SKM-1 (cell line): ENCODE results near the gene DCTN3.
"Not testable (repeated sequence)": the region's sequence is repeated elsewhere in the genome, so short reads cannot be mapped to it uniquely, and the experiment has no call there.

Experiments
- DNase-seq: peaks from one replicate; lab custom pipeline; 2025; ENCODE audit not compliant: unreplicated experiment; lab: John Stamatoyannopoulos, UW

DCTN3 gene

GRCh38 chr9:34647651-34648050, 27.4 kb upstream of the DCTN3 start:
- no peak for DNase-seq

- no peak for DNase-seq
These were observed 26.7 kb upstream of the DCTN3 start for GRCh38 chr9:34647084-34647403.

- DNase-seq, result peak; percentile 60
These were observed 26.2 kb upstream of the DCTN3 start, which contains the start of gene GALT for GRCh38 chr9:34646211-34647083. Gene GALT, plus strand, starts transcription at chr9:34646675. Its CDS starts 30 bp downstream, at chr9:34646705.

- no peak for DNase-seq
These were observed 24.5 kb upstream of the DCTN3 start for GRCh38 chr9:34644766-34645314.

GRCh38 chr9:34642679-34643078, 22.4 kb upstream of the DCTN3 start:
- no peak for DNase-seq

GRCh38 chr9:34639322-34639721, 19.0 kb upstream of the DCTN3 start:
- not testable (repeated sequence) for DNase-seq

- no peak for DNase-seq
These were observed 17.8 kb upstream of the DCTN3 start for GRCh38 chr9:34638138-34638445.

GRCh38 chr9:34637356-34638137, 17.3 kb upstream of the DCTN3 start, which contains the start of gene SIGMAR1:
Gene SIGMAR1, minus strand, starts transcription at chr9:34637787. Its CDS starts 90 bp downstream, at chr9:34637697.
- peak; percentile 66 for DNase-seq

- DNase-seq, result no peak
These were observed 16.6 kb upstream of the DCTN3 start for GRCh38 chr9:34636791-34637355.

GRCh38 chr9:34635556-34635955, 15.3 kb upstream of the DCTN3 start:
- DNase-seq, result no peak

- no peak for DNase-seq
These were observed 14.4 kb upstream of the DCTN3 start for GRCh38 chr9:34634551-34635248.

- peak; percentile 51 for DNase-seq
These were observed 13.7 kb upstream of the DCTN3 start for GRCh38 chr9:34633851-34634550.

- no peak for DNase-seq
These were observed 12.9 kb upstream of the DCTN3 start for GRCh38 chr9:34633166-34633565.

GRCh38 chr9:34630402-34631154, 10.3 kb upstream of the DCTN3 start:
- DNase-seq, result no peak

GRCh38 chr9:34629491-34629808, 9.2 kb upstream of the DCTN3 start:
- DNase-seq, result no peak

GRCh38 chr9:34628656-34629490, 8.6 kb upstream of the DCTN3 start, which contains the start of gene ARID3C:
Gene ARID3C, minus strand, starts transcription at chr9:34629066. Its CDS starts 1,052 bp downstream, at chr9:34628014.
- DNase-seq, result no peak

GRCh38 chr9:34627716-34628655, 7.7 kb upstream of the DCTN3 start:
- no peak for DNase-seq

GRCh38 chr9:34625186-34625486, 4.8 kb upstream of the DCTN3 start:
- no peak for DNase-seq
